Upper lobe of left lung (tissue), 4 donors: ENCODE data around the gene BMPR1B.

Source experiments
- CTCF ChIP-seq, 6 experiments: fragments of 450-650 bp in 4 of 6; fragments of 200-600 bp in 2 of 6; sonication (generic) in 2 of 6; IDR thresholded peaks; one replicate each; pipeline ENCODE4 v1.5.1; 2016 to 2019; ENCODE audit warnings: antibody characterized with exemption in 6 of 6
- EP300 ChIP-seq, 4 donors: sonication (generic); formaldehyde crosslinking; IDR thresholded peaks; one replicate each; pipeline ENCODE4 v1.5.1; 2017; ENCODE audit warnings: antibody characterized with exemption in 4 of 4, control low read depth in 2 of 4
- POLR2A ChIP-seq, 4 donors: fragments of 450-650 bp; IDR thresholded peaks; one replicate each; pipeline ENCODE4 v1.5.1; 2016 to 2017; ENCODE audit warnings: antibody characterized with exemption in 4 of 4, mild to moderate bottlenecking in 2 of 4

GRCh38 chr4:95107004-95107403 lies 349.2 kb downstream of the BMPR1B start:
- no peak for TF ChIP-seq CTCF (IDR thresholded peaks at IDR 0.05)
- no peak for TF ChIP-seq POLR2A (IDR thresholded peaks at IDR 0.05)
- no peak for TF ChIP-seq EP300 (IDR thresholded peaks at IDR 0.05)
